Upper lobe of left lung (tissue), 6 donors: Measurements from ENCODE around the gene HSDL1. TPM values are rescaled to one million over a fixed set of nuclear protein-coding genes. Genes with fewer than 3 reads are reported as not detected.
A peak's percentile ranks its signal among the peaks of the same experiment; 100 is the strongest.
"Not testable (repeated sequence)": the region's sequence is repeated elsewhere in the genome, so short reads cannot be mapped to it uniquely, and the experiment has no call there.

ENCODE experiments used
- ATAC-seq, 2 donors: fragments of 200-7000 bp; cut with Tn5 transposase; one replicate each; pipeline ENCODE4 v1.9.1; 2022; ENCODE audit warnings: mild to moderate bottlenecking in 2 of 2, moderate library complexity in 2 of 2; ENCODE audit not compliant: low FRiP score in 2 of 2
- DNase-seq, 2 donors: peaks; one replicate each; pipeline ENCODE4 v3.0.0-alpha.2; 2019 to 2020
- H3K27ac ChIP-seq, 4 donors: fragments of 200-600 bp; sonication (generic); one replicate each; pipeline ENCODE4 v1.5.1; 2016 to 2019
- H3K27me3 ChIP-seq, 4 donors: fragments of 200-600 bp; sonication (generic); one replicate each; pipeline ENCODE4 v1.5.1; 2017 to 2019
- H3K36me3 ChIP-seq, 4 donors: fragments of 200-600 bp; sonication (generic); one replicate each; pipeline ENCODE4 v1.5.1; 2016 to 2019
- H3K4me1 ChIP-seq, 4 donors: fragments of 200-600 bp; sonication (generic); one replicate each; pipeline ENCODE4 v1.5.1; 2018 to 2019
- H3K4me3 ChIP-seq, 4 donors: fragments of 200-600 bp; sonication (generic); one replicate each; pipeline ENCODE4 v1.5.1; 2017 to 2019; ENCODE audit warnings: mild to moderate bottlenecking in 2 of 4, moderate library complexity in 1 of 4
- H3K9me3 ChIP-seq, 4 donors: fragments of 200-600 bp; sonication (generic); one replicate each; pipeline ENCODE4 v1.5.1; 2018 to 2019
- EP300 ChIP-seq, 4 donors: sonication (generic); formaldehyde crosslinking; IDR thresholded peaks; one replicate each; pipeline ENCODE4 v1.5.1; 2017; ENCODE audit warnings: antibody characterized with exemption in 4 of 4, control low read depth in 2 of 4
- POLR2A ChIP-seq, 4 donors: fragments of 450-650 bp; IDR thresholded peaks; one replicate each; pipeline ENCODE4 v1.5.1; 2016 to 2017; ENCODE audit warnings: antibody characterized with exemption in 4 of 4, mild to moderate bottlenecking in 2 of 4
- POLR2AphosphoS5 ChIP-seq, 2 donors: sonication (generic); formaldehyde crosslinking; IDR thresholded peaks; one replicate each; pipeline ENCODE4 v1.5.1; 2017; ENCODE audit warnings: antibody characterized with exemption in 2 of 2
- WGBS, 2 donors: methylation state at CpG; one replicate each; pipeline ENCODE4 v1.1.5; 2017 to 2018; 5-methylcytosine and 5-hydroxymethylcytosine counted together
- total RNA-seq, 6 donors: library from RNA; depleted of rRNA in 4 of 6; stranded (reverse); fragments of >200 nt in 4 of 6; gene quantifications; one replicate each; pipeline versions ENCODE4 v1.1.0 to v1.2.1, GENCODE V29; 2016 to 2021
- TF ChIP-seq, protein P1 (sequence below), 6 experiments: fragments of 450-650 bp in 4 of 6; fragments of 200-600 bp in 2 of 6; sonication (generic) in 2 of 6; IDR thresholded peaks; one replicate each; pipeline ENCODE4 v1.5.1; 2016 to 2019; ENCODE audit warnings: antibody characterized with exemption in 6 of 6
- donor health status: DM: no; HTN: no; CAD: no; lungs with moderate emphysema.
- donor health status: DM: no; HTN: yes; CAD: no; lungs with severe emphysema.

HSDL1 gene
- total RNA-seq, 6 donors from 2014 or later: 7.2 to 25.7 (median 19.0) TPM

DNA sequence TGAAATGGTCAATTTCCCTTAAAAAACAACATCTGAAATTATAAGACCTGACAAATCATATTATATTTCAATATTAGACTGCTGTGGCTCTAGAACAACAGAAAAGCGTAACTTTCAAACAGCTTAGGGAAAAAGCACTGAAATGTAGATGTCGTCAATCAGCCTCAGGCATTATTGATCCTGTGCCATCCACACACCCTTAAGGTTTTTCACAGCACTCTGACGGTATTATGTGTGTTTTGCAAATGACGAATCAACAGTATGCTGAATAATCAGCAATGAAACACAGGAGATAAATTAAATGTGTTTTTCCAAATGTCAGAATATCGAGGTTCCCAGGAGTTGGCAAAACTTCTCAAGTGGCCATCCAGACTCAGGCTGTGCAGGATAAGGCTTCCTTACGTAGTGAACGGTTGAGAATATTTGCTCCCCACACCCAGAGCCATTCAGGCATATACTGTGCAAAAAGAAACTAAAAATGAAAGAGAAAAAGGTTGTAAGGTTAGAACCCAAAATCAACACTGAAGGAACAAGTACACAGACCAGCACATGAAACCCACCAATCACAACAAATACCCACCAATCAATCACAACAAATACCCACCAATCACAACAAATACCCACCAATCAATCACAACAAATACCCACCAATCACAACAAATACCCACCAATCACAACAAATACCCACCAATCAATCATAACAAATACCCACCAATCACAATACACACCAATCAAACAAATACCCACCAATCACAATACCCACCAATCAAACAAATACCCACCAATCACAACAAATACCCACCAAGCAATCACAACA lies 20.5 kb downstream of the HSDL1 start:
- Histone ChIP-seq H3K9me3 (no peaks in the 10 kb centered on the region), H3K4me1 (no peaks in the 10 kb centered on the region), H3K36me3 (peaks cover 5 to 49% (median 22%) of the 10 kb centered on the region in 4 donors), H3K27ac (no peak overlapping the region), H3K4me3 (no peak overlapping the region), H3K27me3 (no peaks in the 10 kb centered on the region)
- ATAC-seq (no peak), DNase-seq (no peak)
- WGBS, 2 donors: 90 to 94% methylated on average over 7 of the region's 7 CpGs
- TF ChIP-seq, protein P1, sequence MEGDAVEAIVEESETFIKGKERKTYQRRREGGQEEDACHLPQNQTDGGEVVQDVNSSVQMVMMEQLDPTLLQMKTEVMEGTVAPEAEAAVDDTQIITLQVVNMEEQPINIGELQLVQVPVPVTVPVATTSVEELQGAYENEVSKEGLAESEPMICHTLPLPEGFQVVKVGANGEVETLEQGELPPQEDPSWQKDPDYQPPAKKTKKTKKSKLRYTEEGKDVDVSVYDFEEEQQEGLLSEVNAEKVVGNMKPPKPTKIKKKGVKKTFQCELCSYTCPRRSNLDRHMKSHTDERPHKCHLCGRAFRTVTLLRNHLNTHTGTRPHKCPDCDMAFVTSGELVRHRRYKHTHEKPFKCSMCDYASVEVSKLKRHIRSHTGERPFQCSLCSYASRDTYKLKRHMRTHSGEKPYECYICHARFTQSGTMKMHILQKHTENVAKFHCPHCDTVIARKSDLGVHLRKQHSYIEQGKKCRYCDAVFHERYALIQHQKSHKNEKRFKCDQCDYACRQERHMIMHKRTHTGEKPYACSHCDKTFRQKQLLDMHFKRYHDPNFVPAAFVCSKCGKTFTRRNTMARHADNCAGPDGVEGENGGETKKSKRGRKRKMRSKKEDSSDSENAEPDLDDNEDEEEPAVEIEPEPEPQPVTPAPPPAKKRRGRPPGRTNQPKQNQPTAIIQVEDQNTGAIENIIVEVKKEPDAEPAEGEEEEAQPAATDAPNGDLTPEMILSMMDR (IDR thresholded peaks at IDR 0.05): no peak
- TF ChIP-seq POLR2A (IDR thresholded peaks at IDR 0.05): no peak
- TF ChIP-seq POLR2AphosphoS5 (IDR thresholded peaks at IDR 0.05): no peak
- TF ChIP-seq EP300 (IDR thresholded peaks at IDR 0.05): no peak

DNA sequence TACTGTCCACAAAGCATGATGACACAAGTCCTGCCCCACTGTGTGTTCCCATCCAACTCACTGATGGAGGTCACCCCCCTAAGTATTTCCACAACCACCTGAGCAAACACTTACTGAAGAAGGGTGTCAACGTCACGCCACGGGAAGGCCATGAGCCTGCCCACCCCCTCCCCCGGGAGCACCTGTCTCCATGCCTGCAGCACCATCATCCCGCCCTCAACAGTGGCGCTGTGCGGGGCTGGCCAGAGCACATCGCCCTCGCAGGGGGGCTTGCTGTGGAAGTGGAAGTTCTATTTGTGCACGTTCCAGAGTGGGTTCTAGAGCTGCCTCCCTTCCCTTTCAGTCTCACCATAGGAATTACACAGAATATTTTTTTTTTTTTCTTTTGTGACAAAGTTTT lies 24.0 kb downstream of the HSDL1 start:
- no peak for TF ChIP-seq EP300 (IDR thresholded peaks at IDR 0.05)
- TF ChIP-seq, protein P1 (IDR thresholded peaks at IDR 0.05): no peak
- no peak for TF ChIP-seq POLR2A (IDR thresholded peaks at IDR 0.05)
- no peak for TF ChIP-seq POLR2AphosphoS5 (IDR thresholded peaks at IDR 0.05)
- no peaks in the 10 kb centered on the region for H3K9me3 ChIP-seq
- ATAC-seq (no peak), DNase-seq (peak in 1 of 2 donors; percentile 66)
- no peak overlapping the region for H3K27ac ChIP-seq
- peaks cover under 1 to 7% (median 6%) of the 10 kb centered on the region in 4 donors for H3K4me1 ChIP-seq
- WGBS, 2 donors: 74 to 82% methylated on average over 9 to 10 of the region's 10 CpGs
- H3K27me3 ChIP-seq: no peaks in the 10 kb centered on the region
- peaks cover 4 to 25% (median 14%) of the 10 kb centered on the region in 4 donors for H3K36me3 ChIP-seq
- H3K4me3 ChIP-seq: no peak overlapping the region

DNA sequence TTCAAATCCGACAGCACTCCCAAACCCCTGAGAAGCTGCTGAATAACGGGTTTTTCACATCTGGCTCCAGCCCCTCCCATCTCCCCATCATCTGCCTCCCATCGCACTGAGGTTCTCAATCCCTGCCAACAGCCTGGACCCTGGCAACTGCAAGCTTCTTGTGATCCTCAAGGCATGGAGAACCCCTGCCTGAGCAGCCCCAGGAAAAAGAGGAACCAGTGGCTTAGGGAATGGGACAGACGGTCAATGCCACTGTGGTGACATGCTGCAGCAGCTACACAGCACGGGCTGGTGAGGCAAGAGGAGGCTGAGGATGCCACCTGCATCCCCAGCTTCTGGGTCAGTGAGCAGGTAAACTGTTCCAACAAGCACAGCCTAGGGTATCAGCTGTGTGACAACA lies 25.0 kb downstream of the HSDL1 start:
- 71 to 75% methylated on average over 5 of the region's 5 CpGs for WGBS, 2 donors
- Histone ChIP-seq H3K4me3 (no peak overlapping the region), H3K36me3 (peaks cover 4 to 21% (median 14%) of the 10 kb centered on the region in 4 donors), H3K27me3 (no peaks in the 10 kb centered on the region), H3K27ac (no peak overlapping the region), H3K4me1 (peaks cover 10 to 17% (median 15%) of the 10 kb centered on the region in 4 donors), H3K9me3 (no peaks in the 10 kb centered on the region)
- TF ChIP-seq, protein P1 (IDR thresholded peaks at IDR 0.05): no peak
- TF ChIP-seq POLR2A (IDR thresholded peaks at IDR 0.05) (no peak), EP300 (IDR thresholded peaks at IDR 0.05) (no peak), POLR2AphosphoS5 (IDR thresholded peaks at IDR 0.05) (no peak)
- DNase-seq: no peak
- ATAC-seq: no peak

DNA sequence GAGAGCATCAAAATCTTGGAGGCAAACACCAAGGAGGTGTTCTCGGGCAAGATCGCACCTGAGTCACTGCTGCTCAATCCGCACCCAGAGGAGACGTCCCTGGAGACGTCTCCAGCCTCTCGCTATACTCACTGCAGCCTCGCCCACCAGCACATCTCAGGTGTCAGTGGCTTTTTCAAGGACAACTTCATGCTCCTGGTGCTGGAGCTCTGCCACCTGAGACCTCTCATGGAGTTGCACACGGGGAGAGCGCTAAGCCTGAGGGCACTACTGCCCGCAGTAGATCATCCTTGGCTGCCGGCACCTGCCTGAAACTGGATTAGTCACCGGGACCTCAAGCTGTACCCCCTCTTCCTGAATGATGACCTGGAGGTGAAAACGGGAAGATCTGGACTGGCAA lies 25.6 kb downstream of the HSDL1 start:
- H3K36me3 ChIP-seq: peaks cover 4 to 19% (median 13%) of the 10 kb centered on the region in 4 donors
- H3K9me3 ChIP-seq: no peaks in the 10 kb centered on the region
- no peak for ATAC-seq
- peaks cover 12 to 23% (median 18%) of the 10 kb centered on the region in 4 donors for H3K4me1 ChIP-seq
- H3K27me3 ChIP-seq: no peaks in the 10 kb centered on the region
- H3K27ac ChIP-seq: no peak overlapping the region
- TF ChIP-seq POLR2AphosphoS5 (IDR thresholded peaks at IDR 0.05) (no peak), EP300 (IDR thresholded peaks at IDR 0.05) (no peak), POLR2A (IDR thresholded peaks at IDR 0.05) (no peak)
- TF ChIP-seq, protein P1 (IDR thresholded peaks at IDR 0.05): no peak
- no peak overlapping the region for H3K4me3 ChIP-seq
- DNase-seq: no peak
- WGBS, 2 donors: 82 to 87% methylated on average over 7 to 13 of the region's 13 CpGs

DNA sequence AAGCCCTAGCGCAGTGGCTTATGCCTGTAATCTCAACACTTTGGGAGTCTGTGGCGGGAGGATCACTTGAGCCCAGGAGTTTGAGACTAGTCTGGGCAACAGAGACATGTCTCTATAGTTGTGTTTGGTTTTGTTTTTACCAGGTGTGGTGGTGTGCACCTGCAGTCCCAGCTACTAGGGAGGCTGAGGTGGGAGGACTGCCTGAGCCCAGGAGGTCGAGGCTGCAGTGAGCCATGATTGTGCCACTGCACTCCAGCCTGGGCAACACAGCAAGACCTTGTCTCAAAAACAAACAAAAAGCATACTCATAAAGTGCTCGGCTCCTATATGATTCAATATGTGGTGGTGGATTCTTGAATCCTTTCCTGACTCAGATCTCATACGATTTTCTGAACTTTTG lies 26.7 kb downstream of the HSDL1 start:
- WGBS, 2 donors: 91% methylated on average over 5 of the region's 5 CpGs

More for the DNA sequence above, 26.7 kb downstream of the HSDL1 start:
- Histone ChIP-seq H3K4me1 (peaks cover 12 to 28% (median 20%) of the 10 kb centered on the region in 4 donors), H3K36me3 (peaks cover 4 to 13% (median 8%) of the 10 kb centered on the region in 4 donors)
- not testable (repeated sequence) for H3K9me3 ChIP-seq, ATAC-seq, DNase-seq, H3K27ac ChIP-seq, H3K4me3 ChIP-seq, H3K27me3 ChIP-seq
